ENCODE measurements around the gene ATRNL1. TPM values are rescaled to one million over a fixed set of nuclear protein-coding genes. Genes with fewer than 3 reads are reported as not detected.

ATRNL1 gene
- polyA plus RNA-seq, 3 donors: not detected

DNA sequence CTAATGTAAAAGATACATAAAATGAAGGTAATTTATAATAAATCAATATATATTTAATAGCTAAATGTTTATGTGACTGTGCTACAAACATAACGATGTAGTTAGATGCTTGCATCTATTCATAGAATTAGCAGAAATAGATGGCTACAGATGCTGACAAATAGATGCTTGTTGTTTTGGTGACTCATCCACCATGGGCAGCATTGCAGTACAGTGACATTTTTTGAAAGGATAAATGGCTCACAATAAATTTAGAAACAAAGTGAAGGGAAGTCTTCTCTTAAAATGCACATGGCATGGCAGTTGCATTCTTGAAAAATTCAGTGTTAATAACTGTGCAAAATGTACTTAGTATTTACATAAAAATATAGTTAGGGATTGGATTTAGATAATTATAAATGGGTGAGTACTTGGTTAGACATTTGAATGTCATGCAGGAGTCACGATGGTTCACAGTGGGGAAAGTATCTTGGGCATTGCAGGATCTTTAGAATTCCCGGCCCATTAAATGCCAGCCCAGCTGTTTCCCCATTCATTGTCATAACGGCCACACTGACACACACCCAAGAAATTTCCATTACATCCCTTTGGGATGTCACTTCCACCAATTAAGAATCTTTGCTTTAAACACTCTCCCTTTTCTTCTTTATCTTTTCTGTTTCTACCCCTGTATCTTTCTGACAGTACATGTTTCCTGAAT lies 564.1 kb downstream of the ATRNL1 start:
- Histone ChIP-seq H2AFZ (ENCODE audit: insufficient read depth, low read depth, low read length, poor library complexity, severe bottlenecking) (no peak overlapping the region), H3K4me3 (replicated peaks in 1 of 3; ENCODE audit: low read depth in 2 of 3, low read length in 3 of 3) (no peak overlapping the region), H3K4me1 (ENCODE audit: control insufficient read depth in 1 of 2, insufficient read depth in 2 of 2, low read length in 2 of 2) (no peaks in the 10 kb centered on the region), H3K79me2 (ENCODE audit: insufficient read depth, low read length) (no peaks in the 10 kb centered on the region), H3K4me2 (replicated peaks; ENCODE audit: extremely low read depth, low read length, poor library complexity, severe bottlenecking) (no peak overlapping the region), H3K9ac (ENCODE audit: insufficient read depth, low read length, poor library complexity, severe bottlenecking) (no peak overlapping the region), H3K27ac (ENCODE audit: low read depth in 1 of 2, low read length in 2 of 2) (no peak overlapping the region), H4K20me1 (ENCODE audit: insufficient read depth, low read length) (no peaks in the 10 kb centered on the region), H3K36me3 (replicated peaks in 1 of 2; ENCODE audit: control insufficient read depth in 1 of 2, insufficient read depth in 2 of 2, low read length in 2 of 2) (no peaks in the 10 kb centered on the region), H3K27me3 (ENCODE audit: control insufficient read depth in 2 of 2, insufficient read depth in 2 of 2, low read length in 2 of 2) (no peaks in the 10 kb centered on the region), H3K9me3 (replicated peaks in 1 of 2; ENCODE audit: control insufficient read depth in 1 of 2, insufficient read depth in 1 of 2, low read length in 2 of 2) (no peaks in the 10 kb centered on the region)
- Mint-ChIP-seq H3K4me3 (no peak overlapping the region), H3K36me3 (no peaks in the 10 kb centered on the region), H3K27me3 (ENCODE audit: low read depth in 3 of 3) (no peaks in the 10 kb centered on the region), H3K9me3 (peaks cover 0 to 2% (median 0%) of the 10 kb centered on the region in 7 donors), H3K27ac (no peak overlapping the region), H3K4me1 (no peaks in the 10 kb centered on the region)
- DNase-seq: no peak
- intact Hi-C loops (cut with micrococcal nuclease): no loop called here
- TF ChIP-seq, protein P1, sequence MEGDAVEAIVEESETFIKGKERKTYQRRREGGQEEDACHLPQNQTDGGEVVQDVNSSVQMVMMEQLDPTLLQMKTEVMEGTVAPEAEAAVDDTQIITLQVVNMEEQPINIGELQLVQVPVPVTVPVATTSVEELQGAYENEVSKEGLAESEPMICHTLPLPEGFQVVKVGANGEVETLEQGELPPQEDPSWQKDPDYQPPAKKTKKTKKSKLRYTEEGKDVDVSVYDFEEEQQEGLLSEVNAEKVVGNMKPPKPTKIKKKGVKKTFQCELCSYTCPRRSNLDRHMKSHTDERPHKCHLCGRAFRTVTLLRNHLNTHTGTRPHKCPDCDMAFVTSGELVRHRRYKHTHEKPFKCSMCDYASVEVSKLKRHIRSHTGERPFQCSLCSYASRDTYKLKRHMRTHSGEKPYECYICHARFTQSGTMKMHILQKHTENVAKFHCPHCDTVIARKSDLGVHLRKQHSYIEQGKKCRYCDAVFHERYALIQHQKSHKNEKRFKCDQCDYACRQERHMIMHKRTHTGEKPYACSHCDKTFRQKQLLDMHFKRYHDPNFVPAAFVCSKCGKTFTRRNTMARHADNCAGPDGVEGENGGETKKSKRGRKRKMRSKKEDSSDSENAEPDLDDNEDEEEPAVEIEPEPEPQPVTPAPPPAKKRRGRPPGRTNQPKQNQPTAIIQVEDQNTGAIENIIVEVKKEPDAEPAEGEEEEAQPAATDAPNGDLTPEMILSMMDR (IDR thresholded peaks at IDR 0.05): no peak
- WGBS (ENCODE audit: insufficient coverage): 89% methylated on average over 3 of the region's 4 CpGs

DNA sequence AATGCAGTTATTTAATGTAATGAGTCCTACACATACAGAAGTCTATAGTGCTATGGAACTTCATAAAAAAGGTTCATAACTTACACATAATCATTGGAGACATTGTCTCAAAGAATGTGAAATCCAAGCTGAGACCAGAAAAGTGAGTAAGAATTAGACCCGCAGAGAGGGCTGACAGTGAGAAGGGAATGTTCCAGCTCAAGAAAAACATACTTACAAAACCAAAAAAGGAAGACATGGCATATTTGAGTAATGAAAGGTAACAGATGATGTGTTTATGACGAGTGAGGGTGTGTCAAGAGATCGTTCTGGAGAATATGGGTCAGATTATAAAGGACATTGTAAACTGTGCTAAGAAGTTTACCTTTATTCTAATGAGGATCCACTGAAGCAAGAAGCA lies 566.5 kb downstream of the ATRNL1 start:
- WGBS (ENCODE audit: insufficient coverage): 64% methylated on average over 2 of the region's 3 CpGs
- Histone ChIP-seq H3K4me1 (ENCODE audit: control insufficient read depth in 1 of 2, insufficient read depth in 2 of 2, low read length in 2 of 2) (no peaks in the 10 kb centered on the region), H4K20me1 (ENCODE audit: insufficient read depth, low read length) (no peaks in the 10 kb centered on the region), H3K9me3 (replicated peaks in 1 of 2; ENCODE audit: control insufficient read depth in 1 of 2, insufficient read depth in 1 of 2, low read length in 2 of 2) (no peaks in the 10 kb centered on the region), H3K36me3 (replicated peaks in 1 of 2; ENCODE audit: control insufficient read depth in 1 of 2, insufficient read depth in 2 of 2, low read length in 2 of 2) (no peaks in the 10 kb centered on the region), H3K4me2 (replicated peaks; ENCODE audit: extremely low read depth, low read length, poor library complexity, severe bottlenecking) (no peak overlapping the region), H2AFZ (ENCODE audit: insufficient read depth, low read depth, low read length, poor library complexity, severe bottlenecking) (no peak overlapping the region), H3K27me3 (ENCODE audit: control insufficient read depth in 2 of 2, insufficient read depth in 2 of 2, low read length in 2 of 2) (no peaks in the 10 kb centered on the region), H3K27ac (ENCODE audit: low read depth in 1 of 2, low read length in 2 of 2) (no peak overlapping the region), H3K9ac (ENCODE audit: insufficient read depth, low read length, poor library complexity, severe bottlenecking) (no peak overlapping the region), H3K4me3 (replicated peaks in 1 of 3; ENCODE audit: low read depth in 2 of 3, low read length in 3 of 3) (no peak overlapping the region), H3K79me2 (ENCODE audit: insufficient read depth, low read length) (no peaks in the 10 kb centered on the region)
- no peaks in the 10 kb centered on the region for H3K4me1 Mint-ChIP-seq
- H3K36me3 Mint-ChIP-seq: no peaks in the 10 kb centered on the region
- no peak overlapping the region for H3K4me3 Mint-ChIP-seq
- H3K27me3 Mint-ChIP-seq (ENCODE audit: low read depth in 3 of 3): no peaks in the 10 kb centered on the region
- TF ChIP-seq, protein P1 (IDR thresholded peaks at IDR 0.05): no peak
- DNase-seq: no peak
- H3K9me3 Mint-ChIP-seq: peaks cover 0 to 1% (median 0%) of the 10 kb centered on the region in 7 donors
- H3K27ac Mint-ChIP-seq: no peak overlapping the region
- intact Hi-C loops (cut with micrococcal nuclease): no loop called here

Measured in CD14-positive monocyte (primary cell).